ENCODE results near the gene PALM3.
"Not testable (repeated sequence)": the region's sequence is repeated elsewhere in the genome, so short reads cannot be mapped to it uniquely, and the experiment has no call there.

The PALM3 gene

DNA sequence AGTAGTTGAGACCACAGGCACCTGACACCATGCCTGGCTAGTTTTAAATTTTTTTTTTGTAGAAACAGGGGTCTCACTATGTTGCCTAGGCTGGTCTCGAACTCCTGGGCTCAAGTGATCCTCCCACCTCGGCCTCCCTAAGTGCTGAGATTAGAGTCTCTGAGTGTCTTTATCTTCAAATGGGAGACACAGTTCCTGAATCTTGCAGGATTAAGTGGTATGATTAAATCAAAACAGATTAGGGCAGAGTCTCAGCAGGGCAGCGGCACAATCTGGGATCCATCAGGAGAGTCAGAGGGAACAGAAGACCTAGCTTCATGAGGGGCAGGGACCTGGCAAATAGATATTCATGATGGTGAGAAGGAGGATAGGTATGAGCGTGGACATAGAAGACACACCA, 33.0 kb downstream of the PALM3 start:
- Histone ChIP-seq H3K9me3 (ENCODE audit: severe bottlenecking) (no peaks in the 10 kb centered on the region), H3K4me1 (ENCODE audit: insufficient read depth, poor library complexity, severe bottlenecking) (no peaks in the 10 kb centered on the region), H3K27ac (ENCODE audit: poor library complexity, severe bottlenecking) (no peak overlapping the region), H3K36me3 (ENCODE audit: low read depth) (no peaks in the 10 kb centered on the region), H3K4me3 (ENCODE audit: severe bottlenecking) (no peak overlapping the region), H3K27me3 (ENCODE audit: insufficient read depth, poor library complexity, severe bottlenecking) (no peaks in the 10 kb centered on the region)
- DNase-seq (ENCODE audit: low spot score) (no peak), ATAC-seq (ENCODE audit: low read depth) (no peak)
- TF ChIP-seq, protein P1, sequence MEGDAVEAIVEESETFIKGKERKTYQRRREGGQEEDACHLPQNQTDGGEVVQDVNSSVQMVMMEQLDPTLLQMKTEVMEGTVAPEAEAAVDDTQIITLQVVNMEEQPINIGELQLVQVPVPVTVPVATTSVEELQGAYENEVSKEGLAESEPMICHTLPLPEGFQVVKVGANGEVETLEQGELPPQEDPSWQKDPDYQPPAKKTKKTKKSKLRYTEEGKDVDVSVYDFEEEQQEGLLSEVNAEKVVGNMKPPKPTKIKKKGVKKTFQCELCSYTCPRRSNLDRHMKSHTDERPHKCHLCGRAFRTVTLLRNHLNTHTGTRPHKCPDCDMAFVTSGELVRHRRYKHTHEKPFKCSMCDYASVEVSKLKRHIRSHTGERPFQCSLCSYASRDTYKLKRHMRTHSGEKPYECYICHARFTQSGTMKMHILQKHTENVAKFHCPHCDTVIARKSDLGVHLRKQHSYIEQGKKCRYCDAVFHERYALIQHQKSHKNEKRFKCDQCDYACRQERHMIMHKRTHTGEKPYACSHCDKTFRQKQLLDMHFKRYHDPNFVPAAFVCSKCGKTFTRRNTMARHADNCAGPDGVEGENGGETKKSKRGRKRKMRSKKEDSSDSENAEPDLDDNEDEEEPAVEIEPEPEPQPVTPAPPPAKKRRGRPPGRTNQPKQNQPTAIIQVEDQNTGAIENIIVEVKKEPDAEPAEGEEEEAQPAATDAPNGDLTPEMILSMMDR (IDR thresholded peaks at IDR 0.05; ENCODE audit: poor library complexity, severe bottlenecking) = no peak

DNA sequence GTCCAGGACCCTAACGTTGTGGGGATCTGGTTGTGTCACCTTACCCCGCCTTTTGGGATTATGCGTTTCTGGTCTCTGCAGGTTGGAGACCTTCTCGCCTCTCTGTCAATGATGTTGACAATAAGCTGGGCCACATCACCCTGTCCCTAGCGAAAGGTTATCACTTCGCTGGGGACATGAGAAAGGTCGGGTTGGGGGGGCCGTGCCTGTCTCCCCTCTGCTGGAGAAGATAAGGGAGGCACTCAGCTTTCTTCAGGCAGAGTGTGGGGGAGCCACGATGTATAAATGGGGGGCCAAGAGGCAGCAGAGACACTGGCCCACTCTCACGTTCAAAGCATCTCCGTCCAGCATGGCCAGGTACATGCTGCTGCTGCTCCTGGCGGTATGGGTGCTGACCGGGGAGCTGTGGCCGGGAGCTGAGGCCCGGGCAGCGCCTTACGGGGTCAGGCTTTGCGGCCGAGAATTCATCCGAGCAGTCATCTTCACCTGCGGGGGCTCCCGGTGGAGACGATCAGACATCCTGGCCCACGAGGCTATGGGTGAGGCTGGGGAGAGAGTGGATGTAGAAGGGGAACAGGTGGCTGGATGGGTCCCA, 33.9 kb downstream of the PALM3 start, which contains the start of gene RLN3:
RLN3 (plus strand) TSS at position 293 of the 595 bp plus-strand sequence; CDS start at position 350, 57 bp downstream.
- H3K27ac ChIP-seq (ENCODE audit: poor library complexity, severe bottlenecking) = no peak within 1 kb of the TSS
- H3K36me3 ChIP-seq (ENCODE audit: low read depth) = no peaks in the 10 kb centered on the region
- H3K27me3 ChIP-seq (ENCODE audit: insufficient read depth, poor library complexity, severe bottlenecking) = no peaks in the 10 kb centered on the region
- H3K9me3 ChIP-seq (ENCODE audit: severe bottlenecking) = no peaks in the 10 kb centered on the region
- DNase-seq (ENCODE audit: low spot score) (no peak), ATAC-seq (ENCODE audit: low read depth) (no peak)
- TF ChIP-seq, protein P1 (IDR thresholded peaks at IDR 0.05; ENCODE audit: poor library complexity, severe bottlenecking) = no peak
- no peaks in the 10 kb centered on the region for H3K4me1 ChIP-seq (ENCODE audit: insufficient read depth, poor library complexity, severe bottlenecking)
- no peak within 1 kb of the TSS for H3K4me3 ChIP-seq (ENCODE audit: severe bottlenecking)

DNA sequence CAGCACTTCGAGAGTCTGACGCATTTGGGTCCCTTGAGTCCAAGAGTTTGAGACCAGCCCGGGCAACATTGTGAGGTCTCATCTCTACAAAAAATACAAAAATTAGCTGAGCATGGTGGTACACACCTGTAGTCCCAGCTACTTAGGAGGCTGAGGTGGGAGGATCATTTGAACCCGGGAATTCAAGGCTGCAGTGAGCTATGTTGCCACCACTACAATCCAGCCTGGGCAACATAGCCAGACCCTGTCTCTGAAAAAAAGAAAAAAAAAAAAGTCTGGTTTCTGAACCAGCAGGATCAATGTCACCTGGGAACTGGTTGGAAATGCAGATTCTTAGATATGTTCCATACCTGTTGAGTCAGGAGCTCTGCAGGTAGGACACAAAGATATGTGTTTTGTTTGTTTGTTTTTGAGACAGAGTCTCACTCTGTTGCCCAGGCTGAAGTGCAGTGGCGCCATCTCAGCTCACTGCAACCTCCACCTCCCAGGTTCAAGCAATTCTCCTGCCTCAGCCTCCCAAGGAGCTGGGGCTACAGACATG, 35.2 kb downstream of the PALM3 start:
- H3K27me3 ChIP-seq (ENCODE audit: insufficient read depth, poor library complexity, severe bottlenecking); ATAC-seq (ENCODE audit: low read depth); H3K36me3 ChIP-seq (ENCODE audit: low read depth); H3K4me3 ChIP-seq (ENCODE audit: severe bottlenecking); DNase-seq (ENCODE audit: low spot score); H3K4me1 ChIP-seq (ENCODE audit: insufficient read depth, poor library complexity, severe bottlenecking); H3K9me3 ChIP-seq (ENCODE audit: severe bottlenecking); H3K27ac ChIP-seq (ENCODE audit: poor library complexity, severe bottlenecking): not testable (repeated sequence)

DNA sequence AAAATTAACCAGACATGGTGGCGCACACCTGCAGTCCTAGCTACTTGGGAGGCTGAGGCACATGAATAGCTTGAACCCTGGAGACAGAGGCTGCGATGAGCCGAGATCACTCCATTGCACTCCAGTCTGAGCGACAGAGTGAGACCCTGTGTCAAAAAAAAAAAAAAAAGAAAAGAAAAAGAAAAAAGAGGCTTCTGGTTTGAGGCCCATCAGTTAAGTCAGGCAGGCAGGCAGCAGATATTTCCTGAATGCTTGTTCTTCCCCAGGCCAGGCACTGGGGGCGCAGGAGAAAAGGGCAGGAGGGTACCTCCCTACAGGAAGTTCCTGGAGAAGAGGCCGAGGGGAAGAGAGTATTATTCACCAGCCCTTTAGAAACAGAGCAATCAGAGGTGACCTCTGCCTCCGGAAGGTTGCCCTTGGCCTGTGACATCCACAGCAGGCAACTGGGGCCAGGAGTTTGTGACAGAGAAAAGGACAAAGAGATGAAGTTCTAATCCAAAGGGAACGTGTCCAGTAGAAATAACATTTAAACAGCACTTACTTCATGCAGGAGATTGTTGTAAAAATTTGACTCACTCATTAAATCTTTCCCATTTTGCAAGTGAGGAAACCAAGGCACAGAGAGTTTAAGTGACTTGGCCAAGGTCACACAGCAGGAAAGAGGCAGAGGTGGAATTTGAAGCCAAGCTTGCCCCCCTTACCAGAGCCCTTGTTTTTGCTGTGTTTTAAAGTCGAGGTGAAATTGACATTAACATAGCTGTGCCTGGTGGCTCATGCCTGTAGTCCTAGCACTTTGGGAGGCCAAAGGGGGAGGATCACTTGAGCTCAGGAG, 38.3 kb downstream of the PALM3 start:
- no peaks in the 10 kb centered on the region for H3K4me1 ChIP-seq (ENCODE audit: insufficient read depth, poor library complexity, severe bottlenecking)
- no peak overlapping the region for H3K27ac ChIP-seq (ENCODE audit: poor library complexity, severe bottlenecking)
- H3K36me3 ChIP-seq (ENCODE audit: low read depth) = no peaks in the 10 kb centered on the region
- H3K27me3 ChIP-seq (ENCODE audit: insufficient read depth, poor library complexity, severe bottlenecking) = no peaks in the 10 kb centered on the region
- TF ChIP-seq, protein P1 (IDR thresholded peaks at IDR 0.05; ENCODE audit: poor library complexity, severe bottlenecking) = peak; percentile 49
- DNase-seq (ENCODE audit: low spot score) (no peak), ATAC-seq (ENCODE audit: low read depth) (peak; percentile 71; the same call in 2 of the 3 replicates)
- no peak overlapping the region for H3K4me3 ChIP-seq (ENCODE audit: severe bottlenecking)
- H3K9me3 ChIP-seq (ENCODE audit: severe bottlenecking) = no peaks in the 10 kb centered on the region

DNA sequence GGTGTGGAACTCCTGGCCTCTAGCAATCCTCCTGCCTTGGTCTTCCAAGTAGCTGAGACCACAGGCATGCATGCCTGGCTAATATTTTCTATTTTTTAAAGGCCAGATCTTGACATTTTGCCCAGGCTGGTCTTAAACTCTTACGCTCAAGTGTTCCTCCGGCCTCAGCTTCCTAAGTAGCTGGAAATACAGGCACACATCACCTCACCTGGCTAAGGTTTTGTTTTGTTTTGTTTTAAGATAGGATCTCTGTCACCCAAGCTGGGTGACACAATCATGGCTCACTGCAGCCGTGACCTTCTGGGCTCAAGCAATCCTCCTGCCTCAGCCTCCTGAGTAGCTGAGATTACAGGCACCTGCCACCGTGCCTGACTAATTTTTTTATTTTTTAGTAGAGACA, 39.4 kb downstream of the PALM3 start:
- no peaks in the 10 kb centered on the region for H3K9me3 ChIP-seq (ENCODE audit: severe bottlenecking)

More for the DNA sequence above, 39.4 kb downstream of the PALM3 start:
- Histone ChIP-seq H3K4me1 (ENCODE audit: insufficient read depth, poor library complexity, severe bottlenecking) (no peaks in the 10 kb centered on the region), H3K27ac (ENCODE audit: poor library complexity, severe bottlenecking) (no peak overlapping the region), H3K36me3 (ENCODE audit: low read depth) (no peaks in the 10 kb centered on the region), H3K4me3 (ENCODE audit: severe bottlenecking) (no peak overlapping the region), H3K27me3 (ENCODE audit: insufficient read depth, poor library complexity, severe bottlenecking) (no peaks in the 10 kb centered on the region)
- TF ChIP-seq, protein P1 (IDR thresholded peaks at IDR 0.05; ENCODE audit: poor library complexity, severe bottlenecking) = no peak
- ATAC-seq (ENCODE audit: low read depth) (no peak), DNase-seq (ENCODE audit: low spot score) (no peak)
